Measurements from ENCODE around the gene USP35. TPM values are rescaled to one million over a fixed set of nuclear protein-coding genes. Genes with fewer than 3 reads are reported as not detected.

Gene USP35
- total RNA-seq, 1 donor from 2014 or later: 10.0 TPM

DNA sequence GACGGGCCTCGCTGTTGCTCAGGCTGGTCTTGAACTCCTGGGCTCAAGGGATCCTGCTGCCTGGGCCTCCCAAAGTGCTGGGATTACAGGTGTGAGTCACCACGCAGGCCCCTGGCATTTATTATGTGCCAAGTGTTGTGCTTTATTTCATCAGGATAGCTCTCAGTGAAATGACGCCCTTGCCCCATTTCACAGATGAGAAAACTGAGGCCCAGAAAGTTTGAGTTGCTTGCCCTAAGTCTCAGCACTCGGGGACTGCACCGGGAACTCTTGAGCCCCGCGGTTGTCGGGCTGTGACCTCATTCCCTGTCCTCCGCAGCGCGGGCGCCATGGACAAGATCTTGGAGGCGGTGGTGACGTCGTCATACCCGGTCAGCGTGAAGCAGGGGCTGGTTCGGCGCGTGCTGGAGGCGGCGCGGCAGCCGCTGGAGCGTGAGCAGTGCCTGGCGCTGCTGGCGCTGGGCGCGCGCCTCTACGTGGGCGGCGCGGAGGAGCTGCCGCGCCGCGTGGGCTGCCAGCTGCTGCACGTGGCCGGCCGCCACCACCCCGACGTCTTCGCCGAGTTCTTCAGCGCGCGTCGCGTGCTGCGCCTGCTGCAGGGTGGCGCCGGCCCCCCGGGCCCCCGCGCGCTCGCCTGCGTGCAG lies 7.3 kb downstream of the USP35 start:
- no peak for DNase-seq (ENCODE audit: low spot score)

GRCh38 chr11:78196661-78197091 lies 8.0 kb downstream of the USP35 start:
- no peak for DNase-seq (ENCODE audit: low spot score)

GRCh38 chr11:78197816-78198215 lies 9.1 kb downstream of the USP35 start:
- DNase-seq (ENCODE audit: low spot score): no peak

DNA sequence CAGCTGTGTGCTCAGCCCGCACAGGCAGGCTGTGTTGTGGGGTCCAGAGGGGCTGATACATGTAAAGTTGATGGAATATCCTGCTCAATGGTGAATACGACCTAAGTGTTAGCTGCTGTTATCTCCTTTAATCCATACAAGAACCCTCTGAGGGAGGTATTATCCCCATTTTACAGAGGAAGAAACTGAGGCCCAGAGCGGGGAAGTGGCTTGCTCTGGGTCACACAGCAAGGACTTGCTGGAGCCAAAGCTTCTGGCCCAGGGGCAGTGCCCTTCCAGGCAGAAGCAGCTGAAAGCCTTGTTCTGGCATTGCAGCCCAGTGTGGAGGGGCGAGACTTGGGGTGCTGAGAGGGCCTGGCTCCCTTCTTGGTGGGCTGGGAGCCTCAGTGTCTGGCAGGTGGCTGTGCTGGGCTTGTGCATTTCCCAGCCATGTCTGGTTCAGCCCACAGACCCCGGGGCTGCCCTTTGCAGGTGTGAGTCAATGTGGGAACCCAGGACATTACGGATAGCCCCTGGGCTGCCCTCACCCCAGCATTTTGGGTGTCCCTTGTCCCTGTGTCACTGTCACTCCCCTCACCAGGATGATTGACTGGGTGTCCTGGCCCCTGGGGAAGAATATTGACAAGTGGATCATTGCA lies 10.4 kb downstream of the USP35 start:
- DNase-seq (ENCODE audit: low spot score): no peak

GRCh38 chr11:78199653-78200015 lies 10.9 kb downstream of the USP35 start:
- no peak for DNase-seq (ENCODE audit: low spot score)

GRCh38 chr11:78200061-78200460 lies 11.3 kb downstream of the USP35 start:
- no peak for DNase-seq (ENCODE audit: low spot score)

GRCh38 chr11:78200553-78200952 lies 11.8 kb downstream of the USP35 start:
- DNase-seq (ENCODE audit: low spot score): no peak

DNA sequence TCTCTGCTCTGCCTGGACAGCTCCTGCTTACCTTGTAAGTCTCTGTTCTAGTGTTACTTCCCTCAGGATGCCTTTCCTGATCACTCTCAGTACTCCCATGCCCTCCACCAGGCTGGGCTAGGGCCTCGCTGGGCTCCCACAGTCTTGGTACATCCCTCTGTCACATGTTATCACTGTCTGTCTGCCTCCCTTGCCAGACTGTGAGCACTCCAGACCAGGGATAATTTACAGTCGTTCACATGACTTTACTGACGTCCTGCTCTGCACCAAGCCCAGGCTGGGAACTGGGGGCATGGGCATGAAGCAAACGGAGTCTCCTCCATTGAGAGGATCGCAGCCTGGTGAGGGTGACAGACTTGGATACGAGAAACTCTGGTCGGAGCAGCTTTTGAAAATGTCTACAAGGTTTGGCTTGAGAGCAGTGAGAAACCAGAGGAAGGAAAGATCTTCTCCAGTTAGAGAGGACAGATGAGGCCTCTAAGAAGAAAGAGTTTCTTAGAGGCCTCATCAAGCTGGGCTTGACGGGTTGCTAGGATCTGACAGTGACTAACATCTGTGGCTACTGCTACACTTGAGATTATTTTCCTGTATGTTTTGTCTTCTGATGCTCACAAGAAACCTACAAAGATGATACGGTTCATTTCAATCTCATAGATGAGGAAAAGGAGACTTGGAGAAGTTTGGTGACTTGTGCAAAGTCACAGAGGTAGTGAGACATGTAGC lies 12.5 kb downstream of the USP35 start:
- no peak for DNase-seq (ENCODE audit: low spot score)

GRCh38 chr11:78202733-78203167 lies 14.0 kb downstream of the USP35 start:
- no peak for DNase-seq (ENCODE audit: low spot score)

DNA sequence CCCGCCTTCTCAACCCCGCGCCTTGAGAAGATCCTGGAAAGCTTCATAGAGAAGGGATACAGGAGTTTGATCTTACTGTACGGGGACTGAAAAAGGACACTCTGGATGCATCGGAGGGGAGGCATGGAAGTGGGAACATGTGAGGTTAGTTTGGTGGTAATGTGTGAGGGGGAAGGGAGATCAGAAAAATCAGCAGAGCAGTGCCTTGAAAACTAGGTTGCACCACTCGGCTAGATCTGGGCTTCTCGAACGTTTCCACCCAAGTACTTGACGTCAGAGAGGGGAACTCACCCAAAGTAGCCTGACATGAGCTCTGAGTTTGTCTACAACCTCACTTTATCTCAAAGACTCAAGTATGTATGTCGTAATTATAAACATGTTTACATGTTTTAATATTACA lies 14.5 kb downstream of the USP35 start:
- no peak for DNase-seq (ENCODE audit: low spot score)

- DNase-seq (ENCODE audit: low spot score): no peak
Observed at GRCh38 chr11:78205256-78205655, 16.5 kb downstream of the USP35 start.

- no peak for DNase-seq (ENCODE audit: low spot score)
Observed at GRCh38 chr11:78205691-78206090, 17.0 kb downstream of the USP35 start.

- no peak for DNase-seq (ENCODE audit: low spot score)
Observed at GRCh38 chr11:78207532-78208256, 19.0 kb downstream of the USP35 start.

DNA sequence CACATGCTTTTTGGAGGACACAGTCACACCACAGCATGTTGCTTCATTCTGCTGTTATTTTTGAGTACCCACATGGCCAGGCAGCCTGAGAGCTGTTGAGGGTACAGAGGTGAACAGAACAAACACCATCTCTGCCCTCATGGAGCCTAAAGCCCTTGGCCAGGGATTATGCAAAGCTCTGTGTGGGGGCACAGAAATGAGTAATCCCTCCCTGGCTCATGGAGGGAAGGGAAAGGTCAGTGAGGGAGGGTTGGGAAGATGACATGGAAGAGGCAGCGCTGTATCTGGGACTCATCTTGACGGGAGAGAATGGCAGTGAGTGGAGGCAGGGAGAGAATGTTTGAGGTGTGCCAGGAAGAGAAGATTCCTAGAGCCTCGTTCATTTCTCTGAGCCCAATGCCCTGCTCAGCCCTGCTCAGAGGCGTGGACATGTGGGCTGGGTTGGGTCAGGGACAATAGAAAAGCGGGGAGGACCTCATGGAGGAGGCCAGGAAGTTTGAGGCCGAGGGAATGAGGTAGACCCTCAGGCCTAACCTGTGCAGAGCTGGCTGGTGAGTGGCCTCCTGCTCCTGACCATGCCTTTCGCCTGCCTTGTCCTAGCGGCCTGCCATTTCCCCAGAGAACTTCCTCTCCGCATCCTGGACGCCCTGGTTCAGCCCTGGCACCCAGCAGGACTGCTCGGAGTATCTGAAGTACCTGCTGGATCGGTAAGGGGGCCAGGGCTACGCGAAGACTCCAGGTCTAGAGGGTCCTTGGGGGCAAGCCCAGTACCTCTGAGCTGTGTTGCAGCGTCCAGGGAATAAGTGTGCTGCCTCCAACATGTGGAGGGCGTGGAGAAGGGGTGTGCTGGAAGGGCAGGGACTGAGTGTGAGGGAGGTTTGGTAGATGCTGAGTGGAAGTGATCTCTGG lies 19.8 kb downstream of the USP35 start:
- DNase-seq (ENCODE audit: low spot score): no peak

GRCh38 chr11:78209478-78209877 lies 20.8 kb downstream of the USP35 start:
- DNase-seq (ENCODE audit: low spot score): no peak

DNA sequence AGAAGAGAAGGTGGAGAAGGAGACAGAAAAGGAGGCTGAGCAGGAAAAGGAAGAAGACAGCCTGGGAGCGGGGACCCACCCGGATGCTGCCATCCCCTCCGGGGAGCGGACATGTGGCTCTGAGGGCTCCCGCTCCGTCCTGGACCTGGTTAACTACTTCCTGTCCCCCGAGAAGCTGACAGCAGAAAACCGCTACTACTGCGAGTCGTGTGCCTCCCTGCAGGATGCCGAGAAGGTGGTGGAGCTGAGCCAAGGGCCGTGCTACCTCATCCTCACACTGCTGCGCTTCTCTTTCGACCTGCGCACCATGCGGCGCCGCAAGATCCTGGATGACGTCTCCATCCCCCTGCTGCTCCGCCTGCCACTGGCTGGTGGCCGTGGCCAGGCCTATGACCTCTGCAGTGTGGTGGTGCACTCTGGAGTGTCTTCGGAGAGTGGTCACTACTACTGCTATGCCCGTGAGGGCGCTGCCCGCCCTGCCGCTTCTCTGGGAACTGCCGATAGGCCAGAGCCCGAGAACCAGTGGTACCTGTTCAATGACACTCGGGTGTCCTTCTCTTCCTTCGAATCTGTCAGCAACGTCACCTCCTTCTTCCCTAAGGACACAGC lies 21.4 kb downstream of the USP35 start:
- DNase-seq (ENCODE audit: low spot score): no peak

DNA sequence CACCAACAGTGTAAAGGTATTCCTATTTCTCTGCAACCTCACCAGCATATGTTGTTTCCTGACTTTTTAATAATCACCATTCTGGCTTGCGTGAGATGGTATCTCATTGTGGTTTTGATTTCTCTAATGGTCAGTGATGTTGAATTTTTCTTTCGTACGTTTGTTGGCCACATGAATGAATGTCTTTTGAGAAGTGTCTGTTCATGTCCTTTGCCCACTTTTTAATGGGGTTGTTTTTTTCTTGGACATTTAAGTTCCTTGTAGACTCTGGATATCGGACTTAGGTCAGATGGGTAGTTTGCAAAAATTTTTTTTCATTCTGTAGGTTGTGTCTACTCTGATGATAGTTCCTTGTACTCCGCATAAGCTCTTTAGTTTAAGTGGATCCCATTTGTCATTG lies 22.8 kb downstream of the USP35 start:
- no peak for DNase-seq (ENCODE audit: low spot score)

DNA sequence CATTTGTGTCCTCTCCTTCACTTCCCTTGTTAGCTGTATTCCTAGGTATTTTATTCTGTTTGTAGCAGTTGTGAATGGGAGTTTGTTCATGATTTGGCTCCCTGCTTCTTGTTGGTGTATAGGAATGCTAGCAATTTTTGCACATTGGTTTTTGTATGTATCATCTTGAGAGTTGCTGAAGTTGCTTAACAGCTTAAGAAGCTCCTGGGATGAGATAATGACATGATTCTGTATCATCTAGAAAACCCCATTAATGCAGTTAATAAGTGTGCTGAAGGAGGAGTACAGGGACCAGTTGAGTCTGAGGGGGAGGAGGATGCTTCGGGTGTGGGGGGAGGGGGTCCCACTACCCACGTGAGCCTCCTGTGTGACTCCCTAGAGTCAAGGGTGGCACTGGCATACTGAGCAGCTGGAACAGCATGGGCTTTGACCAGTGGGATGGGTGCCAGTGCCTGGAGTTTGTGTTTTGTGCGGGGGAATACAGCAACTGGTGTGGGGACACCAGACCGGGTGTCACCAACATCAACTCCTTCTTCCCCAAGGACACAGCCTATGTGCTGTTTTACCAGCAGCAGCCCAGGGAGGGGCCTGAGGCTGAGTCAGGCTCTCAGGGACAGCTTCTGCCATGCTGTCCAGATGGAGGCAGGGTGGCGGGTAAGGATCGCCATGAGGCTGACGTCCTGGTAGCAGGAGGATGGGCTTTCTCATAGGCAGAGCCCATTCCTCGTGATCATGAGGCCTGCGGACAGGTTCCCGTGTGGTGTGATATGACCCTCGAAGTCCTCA lies 24.1 kb downstream of the USP35 start:
- no peak for DNase-seq (ENCODE audit: low spot score)

DNA sequence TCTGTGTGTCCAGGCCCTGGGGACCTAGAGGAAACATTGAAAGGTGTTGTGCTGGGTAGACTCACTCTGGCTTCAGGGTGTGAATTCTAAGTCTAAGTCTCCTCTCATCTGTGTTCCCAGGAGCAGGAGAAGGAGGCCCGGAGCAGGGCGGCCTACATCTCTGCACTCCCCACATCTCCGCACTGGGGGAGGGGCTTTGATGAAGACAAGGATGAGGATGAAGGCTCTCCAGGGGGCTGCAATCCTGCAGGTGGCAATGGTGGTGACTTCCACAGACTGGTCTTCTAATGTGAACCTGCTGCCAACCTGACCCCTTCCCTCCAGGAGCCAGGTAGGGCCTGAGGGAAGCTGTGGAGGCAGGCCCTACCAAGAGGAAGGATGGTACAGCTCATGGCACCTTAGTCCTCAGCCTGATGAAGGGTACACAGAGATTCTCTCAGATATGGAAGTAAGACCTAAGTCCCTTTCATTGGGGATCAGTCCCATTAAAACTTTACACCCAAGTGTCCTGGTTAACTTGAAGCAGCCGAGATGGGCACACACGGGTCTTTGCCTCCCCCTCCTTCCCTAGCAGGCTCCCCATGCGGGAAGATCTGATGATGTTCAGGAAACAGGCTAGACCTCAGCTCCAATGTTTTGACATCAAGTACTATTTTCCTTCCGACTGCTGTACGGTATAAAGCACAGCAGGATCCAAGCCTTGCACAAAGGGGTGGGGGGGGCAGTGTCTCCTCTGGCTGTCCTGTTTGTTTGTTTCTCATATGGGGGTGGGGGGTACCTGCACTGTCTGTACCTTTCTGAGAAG lies 25.0 kb downstream of the USP35 start:
- DNase-seq (ENCODE audit: low spot score): no peak

Data from ureter (tissue), 1 donor.